HG03103 (cell line): ENCODE results near the gene ANXA6.

Experiments
- ATAC-seq: cut with Tn5 transposase; IDR thresholded peaks from one replicate; pipeline ENCODE4 v1.9.1; 2021; ENCODE audit warnings: low read depth; ENCODE audit not compliant: unreplicated experiment

Gene ANXA6

GRCh38 chr5:151106509-151106908, 51.1 kb downstream of the ANXA6 start:
- ATAC-seq: no peak

- ATAC-seq: no peak
These were observed 51.5 kb downstream of the ANXA6 start for GRCh38 chr5:151106043-151106442.

- ATAC-seq: no peak
These were observed 52.0 kb downstream of the ANXA6 start for GRCh38 chr5:151105561-151105960.

DNA sequence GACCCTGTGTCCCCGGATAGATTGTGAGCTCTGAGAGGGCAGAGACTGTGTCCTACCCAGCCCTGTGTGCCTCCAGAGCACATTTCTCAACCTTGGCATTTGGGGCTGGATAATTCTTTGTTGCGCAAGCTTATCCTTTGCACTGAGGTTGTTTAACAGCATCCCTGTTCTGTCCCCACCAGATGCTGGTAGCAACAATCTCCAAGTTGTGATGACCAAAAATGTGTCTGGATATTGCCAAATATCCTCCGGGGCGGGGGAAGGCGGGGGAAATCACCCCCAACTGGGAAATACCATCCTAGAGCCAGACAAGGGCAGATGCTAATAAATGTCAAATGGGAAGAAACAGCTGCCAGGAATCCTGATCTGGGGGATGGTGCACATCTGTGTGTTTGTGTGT, 52.8 kb downstream of the ANXA6 start:
- ATAC-seq: no peak

DNA sequence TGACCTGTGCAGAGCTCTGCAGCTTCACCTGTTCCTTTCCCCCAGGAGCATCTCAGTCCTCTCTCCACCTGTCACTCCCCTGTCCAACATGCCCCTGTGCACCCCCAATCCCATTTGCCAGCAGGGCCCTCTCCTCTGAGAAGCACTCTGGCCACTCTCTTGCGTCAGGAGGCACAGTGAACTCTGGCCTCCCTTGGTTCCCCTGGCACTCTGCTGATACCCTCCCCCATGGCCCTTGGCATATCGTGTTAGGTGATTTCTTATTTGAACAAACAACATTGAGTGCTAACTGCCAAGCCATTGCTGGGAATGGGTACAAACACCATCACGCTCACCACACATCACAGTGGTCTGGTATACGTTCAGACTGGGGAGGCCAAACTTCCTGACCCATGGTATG, 55.8 kb downstream of the ANXA6 start:
- no peak for ATAC-seq

GRCh38 chr5:151101151-151101550, 56.4 kb downstream of the ANXA6 start:
- no peak for ATAC-seq

GRCh38 chr5:151100681-151101080, 56.9 kb downstream of the ANXA6 start:
- no peak for ATAC-seq

GRCh38 chr5:151098768-151099121, 58.8 kb downstream of the ANXA6 start:
- ATAC-seq: no peak

DNA sequence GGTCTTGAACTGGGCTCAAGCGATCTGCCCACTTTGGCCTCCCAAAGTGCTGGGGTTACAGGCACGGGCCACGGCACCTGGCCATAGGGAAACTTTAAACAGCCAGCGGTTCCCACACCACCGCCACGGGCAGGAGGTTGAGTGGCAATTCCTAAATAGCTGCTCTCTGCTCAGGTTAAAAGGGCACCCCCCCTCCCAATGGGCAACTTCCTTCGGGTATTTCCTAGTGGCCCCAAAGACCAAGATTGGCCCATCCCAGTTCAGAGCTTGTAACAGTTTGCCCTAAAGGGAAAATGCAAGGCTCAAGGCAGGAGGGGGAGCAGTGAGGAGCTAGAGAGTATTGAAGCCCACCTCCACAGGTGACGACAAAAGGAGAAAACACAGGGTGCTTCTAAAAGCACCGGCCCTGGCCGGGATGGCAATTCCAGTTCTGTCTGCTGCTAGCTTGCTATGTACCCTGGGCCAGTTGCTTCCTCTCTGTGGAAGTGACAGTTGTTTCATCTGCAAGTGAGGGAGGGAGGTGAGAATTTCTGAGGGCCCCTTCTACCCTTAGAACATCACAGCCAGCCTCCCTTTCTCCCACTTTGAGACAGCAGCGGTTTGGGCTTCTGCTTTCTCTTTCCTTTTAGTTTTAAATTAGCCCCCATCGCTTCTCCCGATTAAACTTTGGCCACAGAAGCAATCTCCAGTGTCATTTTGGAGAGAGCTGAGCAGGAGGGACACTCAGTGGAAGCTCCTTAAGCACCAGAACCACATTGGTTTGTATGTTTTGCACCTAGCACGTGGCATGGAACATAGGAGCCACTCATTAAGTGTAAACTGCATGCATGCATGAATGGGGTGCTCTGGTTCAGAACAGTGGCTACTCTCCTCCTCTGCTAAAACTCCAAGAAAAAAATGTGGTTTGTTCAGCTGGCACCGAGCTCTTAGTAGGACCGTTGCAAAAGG, 59.5 kb downstream of the ANXA6 start:
- ATAC-seq: peak; percentile 40

DNA sequence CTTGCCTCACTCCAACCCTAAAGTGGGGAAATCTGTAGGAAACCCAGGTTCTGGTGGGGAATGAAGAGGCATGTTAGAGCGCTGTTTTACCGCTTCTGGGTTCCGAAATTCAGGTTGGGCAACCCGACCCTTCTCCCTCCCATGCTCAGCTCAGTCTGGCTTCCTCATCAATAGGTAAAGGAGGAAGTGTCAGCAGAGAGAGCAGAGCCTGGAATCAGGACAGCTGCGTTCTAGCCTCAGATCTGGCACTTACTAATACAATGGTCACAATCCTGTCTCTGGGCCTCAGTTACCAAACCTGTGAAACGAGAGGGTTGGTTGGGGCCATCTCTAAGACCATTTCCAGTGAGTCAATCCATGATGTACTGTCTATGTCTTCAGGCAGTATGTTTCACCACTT, 60.5 kb downstream of the ANXA6 start:
- ATAC-seq: no peak

DNA sequence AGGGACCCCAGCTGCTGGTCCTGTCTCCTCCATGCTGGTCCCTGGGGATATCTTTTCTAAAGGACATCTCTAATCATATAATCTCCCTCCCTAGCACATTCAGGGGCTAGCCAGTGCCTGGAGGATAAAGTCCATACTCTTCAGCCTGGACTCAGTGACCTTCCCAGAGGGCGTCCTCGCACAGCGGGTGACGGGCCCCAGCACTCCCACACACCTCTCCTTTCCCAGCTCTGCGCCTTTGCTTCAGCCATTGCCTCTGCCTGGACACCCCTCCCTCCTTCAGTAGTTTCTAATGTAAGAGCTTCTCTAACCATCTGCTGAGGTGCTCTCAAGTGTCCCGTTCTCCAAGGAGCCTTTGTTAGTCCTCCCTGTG, 61.6 kb downstream of the ANXA6 start:
- no peak for ATAC-seq

- ATAC-seq: no peak
These were observed 62.1 kb downstream of the ANXA6 start for GRCh38 chr5:151095341-151096000.

DNA sequence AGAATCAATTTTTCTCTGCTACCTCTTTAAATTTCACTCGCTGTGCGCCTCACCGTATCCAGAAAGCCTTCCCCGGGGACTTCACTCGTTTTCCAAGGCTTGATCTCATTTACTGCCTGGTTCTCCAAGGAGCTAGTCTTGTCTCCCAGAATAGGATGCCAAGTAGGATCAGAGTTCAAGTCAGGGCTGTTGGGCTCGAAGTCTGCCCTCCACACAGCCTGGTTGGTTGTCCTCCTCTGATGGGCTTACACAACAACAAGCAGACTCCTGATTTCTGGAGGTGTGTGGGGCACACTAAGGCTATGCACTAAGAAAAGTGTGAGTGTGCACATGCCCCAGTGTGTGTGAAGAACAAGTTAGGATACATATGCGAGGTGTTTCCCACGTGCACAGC, 62.7 kb downstream of the ANXA6 start:
- ATAC-seq: no peak

- ATAC-seq: peak; percentile 71
These were observed 63.3 kb downstream of the ANXA6 start for GRCh38 chr5:151094030-151094851.

DNA sequence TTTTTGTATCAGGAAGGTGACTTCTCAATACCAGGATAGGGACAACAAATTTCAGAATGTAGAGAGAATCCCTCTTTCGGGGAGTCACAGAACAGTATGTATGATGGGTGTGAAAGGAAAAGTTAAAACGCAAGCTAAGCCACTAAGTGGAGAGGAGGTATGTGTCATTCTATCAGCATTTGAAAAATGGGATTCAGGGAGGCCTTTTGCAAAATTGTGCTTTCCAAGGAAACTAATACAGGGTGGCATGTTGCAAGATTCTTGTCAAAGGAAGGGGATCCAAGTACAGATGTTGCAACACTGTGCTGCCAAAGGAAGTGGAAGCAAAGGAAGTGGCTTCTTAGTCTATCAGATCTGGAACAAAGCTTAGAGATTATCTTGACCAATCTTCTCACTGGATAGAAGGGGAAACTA, 64.1 kb downstream of the ANXA6 start:
- no peak for ATAC-seq

DNA sequence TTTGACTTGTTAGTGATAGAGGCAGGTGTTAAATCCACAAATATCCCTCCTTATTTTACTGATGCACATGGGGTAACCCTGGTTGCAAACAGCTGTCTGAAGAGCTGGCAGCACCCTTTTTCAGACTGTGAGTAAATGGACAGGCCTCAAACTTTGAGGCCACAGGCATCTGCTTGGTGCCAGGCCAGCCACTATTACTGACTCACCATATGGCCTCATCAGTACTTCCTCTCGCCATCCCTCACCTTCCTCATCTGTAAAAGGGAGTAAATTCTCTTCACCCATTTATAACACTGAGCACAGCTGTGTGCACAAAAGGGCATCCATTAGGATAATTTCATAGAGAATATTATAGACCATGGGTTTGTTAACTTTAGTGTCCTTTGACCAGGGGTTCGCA, 64.8 kb downstream of the ANXA6 start:
- ATAC-seq: no peak

- ATAC-seq: no peak
These were observed 67.9 kb downstream of the ANXA6 start for GRCh38 chr5:151089726-151090125.

DNA sequence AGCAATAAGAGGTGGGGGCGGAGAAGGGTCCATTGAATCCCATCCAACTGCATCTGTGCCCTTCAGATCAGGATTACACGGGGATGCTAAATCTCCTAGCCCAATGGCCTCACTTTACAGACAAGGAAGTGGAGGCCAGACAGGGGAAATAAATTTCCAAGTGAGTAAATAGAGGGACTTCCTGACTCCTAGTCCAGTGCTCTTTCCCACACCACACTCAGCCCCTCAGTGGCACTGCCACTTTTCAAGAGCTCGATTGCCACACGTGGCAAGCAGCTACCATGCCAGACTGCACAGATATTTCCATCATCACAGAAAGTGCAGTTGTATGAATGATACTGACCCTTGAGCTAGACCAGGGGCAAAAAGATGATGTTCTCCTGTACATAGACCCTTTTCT, 68.6 kb downstream of the ANXA6 start:
- no peak for ATAC-seq

- ATAC-seq: no peak
These were observed 70.1 kb downstream of the ANXA6 start for GRCh38 chr5:151087486-151087885.

- ATAC-seq: peak; percentile 60
These were observed 70.6 kb downstream of the ANXA6 start for GRCh38 chr5:151086905-151087360.
